DOHH2 (cell line): ENCODE measurements around the gene ZDHHC13.
"Not testable (repeated sequence)": the region's sequence is repeated elsewhere in the genome, so short reads cannot be mapped to it uniquely, and the experiment has no call there.

Source experiments
- CTCF ChIP-seq: fragments of 200-600 bp; sonication (generic); IDR thresholded peaks from one replicate; pipeline ENCODE4 v1.5.1; 2014; ENCODE audit warnings: antibody characterized with exemption, mild to moderate bottlenecking, low read depth, low read length; ENCODE audit not compliant: poor library complexity, severe bottlenecking
- EZH2phosphoT487 ChIP-seq: fragments of 200-600 bp; sonication (generic); IDR thresholded peaks from 2 replicates; pipeline ENCODE4 v1.6.1; 2017; ENCODE audit warnings: borderline replicate concordance, mild to moderate bottlenecking, antibody characterized with exemption, low read length, moderate library complexity, mixed read lengths

- not testable (repeated sequence) for TF ChIP-seq CTCF, EZH2phosphoT487
Observed at GRCh38 chr11:19126562-19127325, 9.8 kb downstream of the ZDHHC13 start.
